ENCODE results near the gene SPTLC1.

Gene SPTLC1

GRCh38 chr9:92077888-92078287 is 37.3 kb downstream of the SPTLC1 start:
- DNase-seq (ENCODE audit: low spot score), result no peak

- no peak for DNase-seq (ENCODE audit: low spot score)
Measured at GRCh38 chr9:92071634-92072033, 43.6 kb downstream of the SPTLC1 start.

- no peak for DNase-seq (ENCODE audit: low spot score)
Measured at GRCh38 chr9:92066168-92066567, 49.0 kb downstream of the SPTLC1 start.

GRCh38 chr9:92064711-92065110 is 50.5 kb downstream of the SPTLC1 start:
- no peak for DNase-seq (ENCODE audit: low spot score)

GRCh38 chr9:92061184-92061583 is 54.0 kb downstream of the SPTLC1 start:
- DNase-seq (ENCODE audit: low spot score), result no peak

DNA sequence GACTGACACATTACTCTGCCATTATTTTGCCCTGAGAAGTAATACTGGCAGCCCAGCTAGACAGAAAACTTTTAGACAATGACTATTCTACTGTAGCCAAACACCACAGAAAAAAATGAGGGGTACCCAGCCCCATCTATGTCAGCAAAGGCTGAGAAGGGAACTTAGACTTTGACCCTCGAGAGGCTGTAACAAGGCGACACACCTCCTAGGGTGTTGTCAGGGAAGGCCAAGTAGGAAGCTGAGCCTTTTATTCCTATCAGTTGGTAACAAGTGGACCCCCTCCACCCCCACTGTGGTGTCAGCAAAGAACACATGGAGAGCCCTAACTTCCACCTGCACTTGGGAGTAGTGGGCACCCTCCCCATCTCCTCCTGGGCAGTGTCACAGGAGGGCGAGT is 55.6 kb downstream of the SPTLC1 start:
- no peak for DNase-seq (ENCODE audit: low spot score)

- no peak for DNase-seq (ENCODE audit: low spot score)
Measured at GRCh38 chr9:92058723-92059444, 56.3 kb downstream of the SPTLC1 start.

DNA sequence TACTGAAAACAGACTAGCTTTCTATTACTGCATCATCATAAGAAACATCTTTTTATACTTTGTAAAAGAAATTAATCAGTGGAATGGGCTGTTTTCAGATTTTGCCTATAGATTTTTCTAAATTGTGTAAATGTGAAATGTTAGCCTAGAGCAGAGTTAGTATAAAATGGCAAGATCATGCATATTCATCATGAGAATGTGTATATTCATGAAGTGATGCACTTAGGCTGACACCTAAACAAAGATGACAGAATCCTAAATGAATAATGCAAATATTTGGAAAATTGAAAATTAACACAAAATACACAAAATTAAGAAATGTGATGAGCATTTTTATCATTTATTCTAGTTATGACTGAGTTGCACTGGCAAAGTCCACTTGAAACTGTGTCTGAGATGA is 57.2 kb downstream of the SPTLC1 start:
- DNase-seq (ENCODE audit: low spot score), result no peak

DNA sequence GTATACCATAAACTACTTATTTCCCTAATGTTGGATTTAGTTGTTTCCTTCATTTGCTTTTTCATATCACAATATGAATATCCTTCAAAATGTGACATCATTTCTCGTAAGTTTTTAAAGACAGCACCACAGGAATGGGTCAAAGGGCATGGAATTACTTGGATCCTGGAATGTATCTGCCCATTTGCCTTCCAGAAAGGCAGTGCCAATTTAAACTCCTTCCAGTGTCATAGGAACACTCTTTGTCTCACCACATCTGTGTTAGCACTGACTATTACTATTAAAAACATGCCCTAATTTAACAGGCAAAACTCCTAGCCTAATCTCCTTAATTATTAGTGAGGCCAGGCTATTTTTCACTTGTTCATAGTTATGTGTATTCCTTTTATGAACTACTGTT is 58.0 kb downstream of the SPTLC1 start:
- DNase-seq (ENCODE audit: low spot score), result no peak

DNA sequence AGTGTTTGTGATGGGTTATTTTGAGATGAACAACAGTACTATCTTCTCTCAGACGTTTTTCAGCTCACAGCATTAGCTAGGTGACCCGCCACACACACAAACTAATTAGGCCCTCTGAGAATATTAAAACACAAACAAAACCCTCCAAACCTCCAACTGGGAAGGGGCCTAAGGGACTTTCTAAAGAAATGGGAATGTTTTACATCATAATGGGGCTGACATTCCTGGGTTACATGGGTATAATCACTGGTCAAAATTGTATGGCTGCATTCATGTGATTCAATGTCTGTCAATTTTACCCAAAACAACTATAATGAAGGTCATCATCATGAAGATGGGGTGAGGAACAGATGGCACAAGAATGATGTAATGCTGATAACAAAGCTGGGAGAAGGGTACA is 59.6 kb downstream of the SPTLC1 start:
- DNase-seq (ENCODE audit: low spot score), result no peak

- no peak for DNase-seq (ENCODE audit: low spot score)
Measured at GRCh38 chr9:92048924-92049625, 66.1 kb downstream of the SPTLC1 start.

GRCh38 chr9:92047500-92047899 is 67.7 kb downstream of the SPTLC1 start:
- DNase-seq (ENCODE audit: low spot score), result no peak

DNA sequence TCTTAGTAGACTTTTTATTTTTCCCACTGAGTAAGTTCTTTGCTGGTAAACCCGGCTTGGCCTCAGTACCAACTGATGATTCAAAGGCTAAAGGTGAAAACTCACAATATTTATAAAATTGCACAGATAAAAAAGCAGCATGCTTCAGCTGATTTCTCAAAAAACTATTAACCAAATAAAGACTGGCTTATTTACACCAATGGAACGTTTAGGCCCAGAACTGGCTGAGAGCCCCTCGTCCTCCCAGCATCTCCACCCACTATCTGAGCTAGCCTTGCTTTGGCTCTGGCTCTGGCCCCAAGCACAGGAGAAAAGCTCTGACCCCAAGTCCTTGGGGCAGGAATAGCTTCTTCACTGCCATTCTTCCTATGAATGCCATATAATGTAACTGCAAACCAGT is 68.5 kb downstream of the SPTLC1 start:
- DNase-seq (ENCODE audit: low spot score), result no peak

DNA sequence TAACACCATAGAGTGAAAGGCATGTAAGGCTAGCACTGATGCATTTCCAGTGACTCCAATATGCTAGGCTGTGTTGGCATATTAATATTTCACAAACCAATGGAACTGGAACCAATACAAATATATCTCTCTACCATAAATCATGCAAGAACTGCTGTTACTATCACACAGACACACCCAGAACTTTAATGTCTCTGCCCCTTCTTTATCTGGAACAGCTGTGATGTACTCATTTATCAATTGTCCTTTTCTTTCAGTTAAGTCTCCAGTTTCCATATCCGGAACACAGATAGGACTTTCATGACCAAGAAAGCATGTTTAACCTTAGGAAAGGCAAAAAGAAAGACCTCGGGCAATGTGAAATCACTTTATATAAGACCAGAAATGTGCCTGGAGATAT is 70.3 kb downstream of the SPTLC1 start:
- DNase-seq (ENCODE audit: low spot score), result no peak

DNA sequence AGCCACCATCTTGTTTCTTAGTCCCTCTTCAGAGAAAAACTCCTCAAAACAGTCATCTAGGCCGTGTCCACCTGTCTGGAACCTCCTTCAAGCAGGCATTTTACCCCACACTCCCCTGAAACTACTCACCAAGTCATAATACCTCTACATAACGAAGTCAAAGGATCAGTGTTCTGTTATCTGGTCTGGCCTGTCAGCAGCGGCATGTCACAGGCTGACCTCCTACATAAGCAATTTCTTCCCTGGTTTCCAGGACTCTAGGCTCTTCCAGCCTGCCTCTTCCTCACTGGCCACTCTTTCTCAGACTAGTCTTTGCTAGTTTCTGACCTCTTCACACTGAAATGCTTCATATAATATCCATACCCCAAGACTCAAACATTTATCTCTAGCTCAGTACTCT is 72.2 kb downstream of the SPTLC1 start:
- DNase-seq (ENCODE audit: low spot score), result no peak

GRCh38 chr9:92042260-92042659 is 73.0 kb downstream of the SPTLC1 start:
- no peak for DNase-seq (ENCODE audit: low spot score)

GRCh38 chr9:92036756-92037155 is 78.5 kb downstream of the SPTLC1 start:
- DNase-seq (ENCODE audit: low spot score), result no peak

GRCh38 chr9:92036411-92036746 is 78.8 kb downstream of the SPTLC1 start:
- no peak for DNase-seq (ENCODE audit: low spot score)

GRCh38 chr9:92035687-92036410 is 79.4 kb downstream of the SPTLC1 start:
- no peak for DNase-seq (ENCODE audit: low spot score)

GRCh38 chr9:92035146-92035545 is 80.1 kb downstream of the SPTLC1 start:
- no peak for DNase-seq (ENCODE audit: low spot score)

- DNase-seq (ENCODE audit: low spot score), result no peak
Measured at GRCh38 chr9:92033991-92034390, 81.2 kb downstream of the SPTLC1 start.

- DNase-seq (ENCODE audit: low spot score), result no peak
Measured at GRCh38 chr9:92033307-92033706, 81.9 kb downstream of the SPTLC1 start.

DNA sequence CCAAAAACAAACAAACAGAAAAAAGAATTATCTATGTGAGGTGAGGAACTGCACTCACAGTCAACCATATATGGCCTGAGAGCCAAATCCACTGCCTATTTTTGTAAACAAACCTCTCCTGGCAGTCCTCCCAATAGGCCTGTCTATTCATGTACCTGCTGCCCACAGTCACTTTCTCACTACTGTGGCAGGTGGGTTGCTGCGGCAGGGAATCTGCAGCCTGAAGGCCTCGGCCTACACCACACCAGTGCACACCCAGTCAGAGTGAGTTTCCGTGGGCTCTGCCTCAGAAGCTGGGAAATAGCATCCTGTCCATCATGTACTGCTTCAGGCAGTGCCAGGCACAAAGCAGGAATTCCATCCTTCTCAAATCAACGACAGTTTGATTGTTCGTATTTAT is 82.3 kb downstream of the SPTLC1 start:
- no peak for DNase-seq (ENCODE audit: low spot score)
